Epithelial cell of proximal tubule (primary cell): ENCODE data around the gene KDELR3. TPM values are rescaled to one million over a fixed set of nuclear protein-coding genes. Genes with fewer than 3 reads are reported as not detected.

Source experiments
- DNase-seq: peaks from one replicate; pipeline ENCODE4 v3.0.0-alpha.2; 2011; ENCODE audit warnings: low read depth
- H3K4me3 ChIP-seq: 2 replicates; pipeline ENCODE4 v1.5.1; 2011; ENCODE audit warnings: low read depth, mild to moderate bottlenecking, low read length
- CTCF ChIP-seq: conservative IDR thresholded peaks from 2 replicates; pipeline ENCODE4 v1.5.1; 2012; ENCODE audit warnings: low read depth, mild to moderate bottlenecking, low read length
- total RNA-seq: library from RNA; depleted of rRNA; stranded (reverse); fragments of >200 nt; gene quantifications from 2 replicates; pipeline ENCODE4 v1.2.3, GENCODE V29; 2015

KDELR3 gene
- total RNA-seq, 1 donor from 2014 or later: 23.4 TPM

- H3K4me3 ChIP-seq: no peak overlapping the region
- TF ChIP-seq CTCF: no peak
- no peak for DNase-seq
These were observed 16.0 kb upstream of the KDELR3 start for GRCh38 chr22:38451864-38452263.

DNA sequence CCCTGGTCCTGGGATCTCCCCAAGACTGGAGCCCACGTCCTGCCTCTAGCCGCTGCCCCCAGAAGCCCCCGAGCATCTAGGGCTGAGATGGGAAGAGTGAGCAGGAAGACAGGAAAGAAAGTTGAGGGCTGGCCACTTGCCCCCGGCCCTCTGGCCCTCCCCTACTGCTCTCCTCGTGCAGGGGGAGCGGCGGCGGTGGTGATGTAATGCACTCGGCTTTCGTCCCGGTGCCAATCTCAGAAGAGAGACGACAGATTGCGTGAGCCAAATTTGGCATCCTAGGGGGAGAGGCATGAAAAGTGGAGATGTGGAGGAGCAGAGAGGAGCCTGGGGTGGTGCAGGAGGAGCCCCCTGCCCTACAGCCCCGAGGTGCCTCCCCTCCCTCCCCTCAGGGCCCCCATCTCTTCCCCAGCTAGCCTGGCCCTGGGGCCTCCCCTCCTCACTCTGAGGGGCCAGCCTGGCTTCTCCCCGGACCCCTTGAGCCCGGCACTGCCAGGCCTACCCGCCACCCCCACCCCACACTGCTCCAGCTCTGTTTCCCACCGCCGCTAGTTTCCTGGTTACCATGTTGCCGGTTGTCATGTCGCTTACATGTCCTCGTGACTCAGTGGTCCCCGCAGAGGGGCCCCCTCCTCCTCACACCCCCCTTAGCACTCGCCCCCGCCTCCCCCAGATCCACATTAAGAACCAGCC is 15.4 kb upstream of the KDELR3 start:
- no peak overlapping the region for H3K4me3 ChIP-seq
- no peak for DNase-seq
- no peak for TF ChIP-seq CTCF

- no peak for DNase-seq
- no peak for TF ChIP-seq CTCF
- H3K4me3 ChIP-seq: no peak overlapping the region
These were observed 14.7 kb upstream of the KDELR3 start for GRCh38 chr22:38453066-38453672.

DNA sequence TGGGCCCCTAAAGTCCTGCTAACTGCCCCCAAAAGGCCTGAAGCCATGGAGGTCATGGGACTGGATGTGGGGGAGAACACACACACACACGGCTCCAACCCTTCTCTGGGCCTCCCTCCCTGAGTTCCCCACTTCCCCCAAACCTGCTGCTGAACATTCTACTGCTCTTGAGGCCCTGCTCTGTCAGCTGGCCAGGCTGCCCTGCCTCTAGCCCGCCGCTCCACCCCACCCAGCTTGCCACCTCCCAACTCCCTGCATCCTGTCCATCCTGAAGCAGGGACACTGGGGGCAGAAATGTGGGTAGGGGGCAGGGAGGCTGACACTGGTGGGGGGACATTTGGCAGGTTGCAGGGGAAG is 13.9 kb upstream of the KDELR3 start:
- no peak for TF ChIP-seq CTCF
- H3K4me3 ChIP-seq: no peak overlapping the region
- no peak for DNase-seq

DNA sequence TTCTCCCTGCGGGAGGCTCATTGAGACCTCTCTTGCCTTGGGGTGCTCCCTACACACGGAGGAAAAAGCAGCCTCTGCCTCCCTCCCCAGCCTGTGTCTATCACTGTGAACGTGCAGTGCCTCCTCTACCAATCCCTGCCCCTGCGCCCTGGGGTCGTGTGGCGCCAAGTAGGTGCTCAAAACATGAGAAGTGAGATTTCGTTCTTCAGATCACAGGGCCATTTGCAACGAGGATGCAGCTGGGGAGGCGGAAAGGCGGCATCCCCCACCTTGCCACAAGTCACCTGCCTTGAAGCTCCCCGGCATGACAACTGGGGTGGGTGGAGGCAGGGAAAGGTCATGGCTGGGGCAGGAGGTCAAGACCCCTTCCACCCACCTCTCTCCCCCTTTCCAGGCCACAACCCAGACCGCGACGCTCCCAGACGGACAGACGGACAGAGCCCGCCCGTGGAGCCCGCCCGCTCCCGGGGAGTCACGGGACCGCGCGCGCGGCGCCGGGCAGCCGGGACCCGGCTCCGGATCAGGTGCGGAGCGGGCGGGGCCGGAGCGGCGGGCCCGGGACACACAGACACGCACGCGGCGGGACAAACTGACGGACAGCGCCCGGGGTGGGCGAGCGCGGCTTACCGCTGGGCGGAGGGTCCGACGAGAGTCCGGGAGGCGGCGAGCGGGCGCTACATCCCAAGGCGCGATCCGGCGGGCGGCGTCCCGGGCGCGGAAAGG is 13.4 kb upstream of the KDELR3 start:
- TF ChIP-seq CTCF: no peak
- no peak for DNase-seq
- H3K4me3 ChIP-seq: no peak overlapping the region

DNA sequence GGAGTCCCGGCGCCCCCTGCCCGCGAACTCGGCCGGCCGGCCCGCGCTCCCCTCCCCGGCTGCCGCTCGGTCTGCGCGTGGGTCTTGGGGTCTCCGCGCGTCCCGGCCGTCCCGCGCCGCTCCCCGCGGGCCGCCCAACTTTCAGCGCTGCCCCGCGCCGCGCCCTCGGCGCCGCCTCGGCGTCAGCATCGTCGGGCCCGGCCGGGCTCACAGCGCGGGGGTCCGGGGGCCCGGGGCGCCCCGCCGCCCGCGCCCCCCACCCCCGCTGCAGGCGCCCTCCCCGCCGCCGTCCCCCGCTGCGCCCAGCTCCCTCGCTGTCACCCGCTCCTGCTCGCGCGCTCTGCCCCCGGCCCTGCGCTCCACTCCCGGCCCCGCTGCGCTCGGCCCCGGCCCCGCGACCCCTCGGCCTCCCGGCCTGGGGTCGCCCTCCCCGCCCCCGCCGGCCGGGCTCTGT is 12.8 kb upstream of the KDELR3 start, which contains the start of gene KCNJ4:
KCNJ4 (minus strand) TSS at position 124 of the 454 bp plus-strand sequence. CDS start 27,067 bp downstream, outside the sequence.
- no peak for DNase-seq
- no peak for TF ChIP-seq CTCF
- peak within 1 kb of the TSS; percentile 18 for H3K4me3 ChIP-seq
